Measurements from ENCODE around the gene MARVELD3. TPM values are rescaled to one million over a fixed set of nuclear protein-coding genes. Genes with fewer than 3 reads are reported as not detected.
A peak's percentile ranks its signal among the peaks of the same experiment; 100 is the strongest.

MARVELD3 gene
- total RNA-seq, 1 donor from 2014 or later, result 17.0 TPM

DNA sequence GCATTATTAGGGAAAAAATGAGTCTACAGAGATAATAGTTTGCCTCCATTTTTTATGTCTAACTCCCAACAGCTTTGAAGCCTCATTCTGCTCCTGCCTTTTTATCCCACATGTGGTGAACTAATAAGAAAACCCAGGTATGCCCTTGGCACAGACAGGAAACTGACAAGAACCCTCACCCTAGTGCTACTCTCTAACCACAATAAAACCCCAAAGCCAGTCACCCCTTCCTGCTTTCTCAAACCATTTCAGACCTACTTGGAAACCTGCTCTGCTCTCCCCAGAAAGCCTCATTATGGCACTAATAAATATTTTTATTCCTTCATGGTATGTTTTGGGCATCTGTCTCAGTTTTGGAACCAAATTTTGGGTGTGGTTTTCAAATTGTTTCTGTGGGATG lies 3.9 kb upstream of the MARVELD3 start:
- Mint-ChIP-seq H3K9me3 (peaks cover 4% of the 10 kb centered on the region), H3K4me1 (ENCODE audit: unreplicated experiment) (no peaks in the 10 kb centered on the region), H3K36me3 (no peaks in the 10 kb centered on the region), H3K4me3 (no peak overlapping the region), H3K27me3 (peaks cover 18% of the 10 kb centered on the region), H3K27ac (no peak overlapping the region)
- TF ChIP-seq, protein P1, sequence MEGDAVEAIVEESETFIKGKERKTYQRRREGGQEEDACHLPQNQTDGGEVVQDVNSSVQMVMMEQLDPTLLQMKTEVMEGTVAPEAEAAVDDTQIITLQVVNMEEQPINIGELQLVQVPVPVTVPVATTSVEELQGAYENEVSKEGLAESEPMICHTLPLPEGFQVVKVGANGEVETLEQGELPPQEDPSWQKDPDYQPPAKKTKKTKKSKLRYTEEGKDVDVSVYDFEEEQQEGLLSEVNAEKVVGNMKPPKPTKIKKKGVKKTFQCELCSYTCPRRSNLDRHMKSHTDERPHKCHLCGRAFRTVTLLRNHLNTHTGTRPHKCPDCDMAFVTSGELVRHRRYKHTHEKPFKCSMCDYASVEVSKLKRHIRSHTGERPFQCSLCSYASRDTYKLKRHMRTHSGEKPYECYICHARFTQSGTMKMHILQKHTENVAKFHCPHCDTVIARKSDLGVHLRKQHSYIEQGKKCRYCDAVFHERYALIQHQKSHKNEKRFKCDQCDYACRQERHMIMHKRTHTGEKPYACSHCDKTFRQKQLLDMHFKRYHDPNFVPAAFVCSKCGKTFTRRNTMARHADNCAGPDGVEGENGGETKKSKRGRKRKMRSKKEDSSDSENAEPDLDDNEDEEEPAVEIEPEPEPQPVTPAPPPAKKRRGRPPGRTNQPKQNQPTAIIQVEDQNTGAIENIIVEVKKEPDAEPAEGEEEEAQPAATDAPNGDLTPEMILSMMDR (conservative IDR thresholded peaks at IDR 0.05), result no peak
- no peak for DNase-seq (ENCODE audit: extremely low spot score, unreplicated experiment)

DNA sequence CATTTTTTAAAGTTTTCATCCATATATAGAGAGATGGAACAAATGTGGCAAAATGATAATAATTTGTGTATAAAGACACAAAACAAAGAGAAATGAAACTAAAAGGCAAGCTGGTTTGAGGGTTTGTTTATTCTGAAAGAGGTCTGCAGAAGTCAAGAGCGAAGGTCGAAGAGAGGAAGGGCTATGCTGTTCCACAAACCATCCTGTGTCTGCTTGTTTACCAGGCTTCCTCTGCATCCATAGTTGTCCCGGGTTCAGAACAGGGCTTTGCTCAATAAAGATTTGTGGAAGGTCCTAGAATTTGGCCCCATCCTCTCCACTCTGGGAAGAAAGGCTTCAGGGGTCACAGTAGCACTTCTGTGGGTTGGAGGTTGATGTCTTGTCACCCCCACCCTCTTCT lies 2.4 kb upstream of the MARVELD3 start:
- Mint-ChIP-seq H3K4me3 (no peak overlapping the region), H3K36me3 (no peaks in the 10 kb centered on the region), H3K9me3 (peaks cover 4% of the 10 kb centered on the region), H3K27me3 (peaks cover 29% of the 10 kb centered on the region), H3K4me1 (ENCODE audit: unreplicated experiment) (peaks cover 3% of the 10 kb centered on the region), H3K27ac (no peak overlapping the region)
- TF ChIP-seq, protein P1 (conservative IDR thresholded peaks at IDR 0.05), result no peak
- DNase-seq (ENCODE audit: extremely low spot score, unreplicated experiment), result no peak

DNA sequence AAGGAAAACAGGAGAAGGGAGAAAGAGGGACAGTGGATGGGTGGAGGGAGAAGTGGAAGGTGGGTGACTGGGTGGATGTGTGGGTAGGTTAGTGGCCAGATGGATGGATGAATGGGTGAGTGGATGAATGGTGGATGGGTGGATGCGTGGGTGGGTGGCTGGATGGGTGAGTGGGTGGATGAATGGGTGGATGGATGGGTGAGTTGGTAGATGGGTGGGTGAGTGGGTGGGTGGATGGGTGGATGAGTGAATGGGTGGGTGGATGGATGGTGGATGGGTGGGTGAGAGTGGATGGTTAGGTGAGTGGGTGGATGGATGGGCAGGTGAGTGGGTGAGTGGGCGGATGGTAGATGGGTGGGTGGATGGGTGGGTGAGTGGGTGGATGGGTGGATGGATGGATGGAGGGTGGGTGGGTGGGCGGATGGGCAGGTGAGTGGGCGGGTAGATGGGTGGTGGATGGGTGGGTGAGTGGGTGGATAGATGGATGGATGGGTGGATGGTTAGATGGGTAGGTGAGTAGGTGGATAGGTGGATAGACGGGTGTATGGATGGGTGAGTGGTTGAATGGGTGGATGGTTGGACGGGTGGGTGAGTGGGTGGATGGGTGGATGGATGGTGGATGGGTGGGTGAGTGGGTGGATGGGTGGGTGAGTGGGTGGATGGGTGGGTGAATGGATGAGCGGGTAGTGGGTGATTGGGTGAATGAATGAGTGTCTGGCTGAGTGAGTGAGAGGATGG lies 702 bp upstream of the MARVELD3 start:
- H3K27me3 Mint-ChIP-seq, result peaks cover 30% of the 10 kb centered on the region
- peak overlapping the region; percentile 70 for H3K4me3 Mint-ChIP-seq
- no peaks in the 10 kb centered on the region for H3K36me3 Mint-ChIP-seq
- TF ChIP-seq, protein P1 (conservative IDR thresholded peaks at IDR 0.05), result no peak
- DNase-seq (ENCODE audit: extremely low spot score, unreplicated experiment), result no peak
- H3K27ac Mint-ChIP-seq, result no peak overlapping the region
- H3K4me1 Mint-ChIP-seq (ENCODE audit: unreplicated experiment), result peaks cover 14% of the 10 kb centered on the region
- H3K9me3 Mint-ChIP-seq, result peaks cover 4% of the 10 kb centered on the region

DNA sequence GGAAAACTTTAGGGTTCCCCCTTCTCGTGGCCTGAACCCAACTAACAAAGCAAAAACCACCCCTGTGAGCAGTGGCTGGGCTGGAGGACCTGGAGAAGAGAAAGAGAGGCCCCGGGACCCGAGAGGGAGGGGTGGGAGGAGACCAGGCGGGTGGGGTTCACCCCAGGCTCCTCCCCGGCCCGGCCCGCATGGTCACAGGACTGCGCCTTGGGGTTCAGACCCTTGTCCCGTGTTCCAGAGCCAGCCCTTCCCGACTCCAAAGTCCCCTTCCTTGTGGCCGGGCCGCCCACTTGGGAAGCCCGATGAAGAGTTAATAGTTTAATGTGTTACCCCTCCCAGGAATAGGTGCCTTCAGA lies 852 bp downstream of the MARVELD3 start:
- Mint-ChIP-seq H3K36me3 (peaks cover 5% of the 10 kb centered on the region), H3K4me3 (peak overlapping the region; percentile 89), H3K9me3 (peaks cover 8% of the 10 kb centered on the region), H3K27ac (peak overlapping the region; percentile 72), H3K4me1 (ENCODE audit: unreplicated experiment) (peaks cover 14% of the 10 kb centered on the region), H3K27me3 (peaks cover 22% of the 10 kb centered on the region)
- TF ChIP-seq, protein P1 (conservative IDR thresholded peaks at IDR 0.05), result no peak
- DNase-seq (ENCODE audit: extremely low spot score, unreplicated experiment), result no peak

DNA sequence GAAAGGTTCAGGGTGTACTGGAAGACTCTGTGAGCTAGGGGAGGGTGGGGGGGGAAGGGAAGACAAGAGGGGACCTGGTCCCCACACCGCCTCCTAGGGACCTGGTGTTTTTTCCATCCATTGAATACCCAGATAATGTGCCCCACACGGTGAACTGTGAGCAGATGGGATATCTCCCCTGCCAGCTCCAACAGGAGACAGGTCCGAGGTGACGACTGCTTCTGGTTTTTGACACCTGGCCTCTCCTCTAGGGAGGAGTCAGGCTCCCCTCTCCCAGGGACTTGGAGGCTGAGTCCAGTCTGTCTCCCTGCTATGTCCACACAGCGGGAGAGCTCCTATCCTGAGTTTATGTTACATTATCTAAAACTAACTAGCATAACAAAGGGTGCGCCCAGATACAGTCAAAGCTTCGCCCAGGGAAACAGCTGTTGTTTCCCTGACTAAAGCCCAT lies 1.8 kb downstream of the MARVELD3 start:
- H3K4me1 Mint-ChIP-seq (ENCODE audit: unreplicated experiment), result peaks cover 14% of the 10 kb centered on the region
- H3K36me3 Mint-ChIP-seq, result peaks cover 5% of the 10 kb centered on the region

More for the DNA sequence above, 1.8 kb downstream of the MARVELD3 start:
- peaks cover 3% of the 10 kb centered on the region for H3K9me3 Mint-ChIP-seq
- peaks cover 18% of the 10 kb centered on the region for H3K27me3 Mint-ChIP-seq
- TF ChIP-seq, protein P1 (conservative IDR thresholded peaks at IDR 0.05), result no peak
- peak overlapping the region; percentile 89 for H3K4me3 Mint-ChIP-seq
- no peak for DNase-seq (ENCODE audit: extremely low spot score, unreplicated experiment)
- peak overlapping the region; percentile 82 for H3K27ac Mint-ChIP-seq

Measured in type B pancreatic cell (in vitro differentiated cells).